HFFc6 (cell line): ENCODE data around the gene CHRNG. TPM values are rescaled to one million over a fixed set of nuclear protein-coding genes. Genes with fewer than 3 reads are reported as not detected.

Experiments
- DNase-seq: peaks from one replicate; pipeline ENCODE4 v3.0.0-alpha.2; 2018
- H3K27ac Mint-ChIP-seq: 2 replicates; pipeline ENCODE4 v1.8.0; 2020; ENCODE audit warnings: mild to moderate bottlenecking, mixed read lengths
- H3K27me3 Mint-ChIP-seq: 2 replicates; pipeline ENCODE4 v1.8.0; 2021; ENCODE audit warnings: mild to moderate bottlenecking, moderate library complexity, mixed read lengths; ENCODE audit not compliant: insufficient read depth
- H3K36me3 Mint-ChIP-seq: 2 replicates; pipeline ENCODE4 v1.8.0; 2021; ENCODE audit warnings: low read depth, mixed read lengths
- H3K4me1 Mint-ChIP-seq: 2 replicates; pipeline ENCODE4 v1.8.0; 2020; ENCODE audit warnings: low read depth, mixed read lengths
- H3K4me3 Mint-ChIP-seq: 2 replicates; pipeline ENCODE4 v1.8.0; 2020; ENCODE audit warnings: mild to moderate bottlenecking, moderate library complexity, mixed read lengths
- H3K9me3 Mint-ChIP-seq: 2 replicates; pipeline ENCODE4 v1.8.0; 2020; ENCODE audit warnings: mild to moderate bottlenecking, mixed read lengths
- total RNA-seq, 6 experiments: library from RNA; stranded (reverse); fragmentation: NEBNext Ultra II Directional; extraction: Animal tissue kit (Norgen Biotek cat#: 25700); gene quantifications; 2 replicates in 1 of 6; 3 replicates in 5 of 6; pipeline ENCODE4 v1.2.3, GENCODE V29; 2021
- TF ChIP-seq, protein P1 (sequence below): fragments of 200-600 bp; sonication (generic); IDR thresholded peaks from 2 replicates; pipeline ENCODE4 v1.5.0; 2021; ENCODE audit warnings: antibody characterized with exemption, mild to moderate bottlenecking

CHRNG gene
- total RNA-seq, 6 experiments from 2014 or later = not detected

DNA sequence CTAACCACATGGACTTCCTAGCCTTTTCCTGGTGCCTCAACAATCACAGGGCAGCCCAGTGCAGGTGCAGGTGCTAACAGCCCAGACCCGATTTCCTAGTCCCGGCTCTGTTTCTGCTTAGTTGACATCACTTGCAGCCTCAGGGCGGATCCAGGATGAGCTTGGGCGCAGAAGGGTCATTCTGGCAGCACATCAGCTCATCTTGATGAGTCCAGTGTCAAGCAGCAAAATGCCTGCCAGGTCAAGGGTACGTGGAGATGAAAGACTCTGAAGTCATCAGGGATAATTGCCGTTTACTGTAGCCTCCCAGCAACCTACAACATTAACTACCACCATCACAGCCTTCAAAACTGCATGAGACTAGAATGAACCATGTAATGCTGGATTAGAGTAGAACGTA is 54.5 kb downstream of the CHRNG start:
- no peak for DNase-seq
- Mint-ChIP-seq H3K36me3 (no peaks in the 10 kb centered on the region), H3K9me3 (no peaks in the 10 kb centered on the region), H3K27ac (peak overlapping the region; percentile 97; the same call in 1 of the 2 replicates), H3K4me3 (no peak overlapping the region), H3K27me3 (peaks cover 9% of the 10 kb centered on the region), H3K4me1 (peaks cover 17% of the 10 kb centered on the region)
- TF ChIP-seq, protein P1, sequence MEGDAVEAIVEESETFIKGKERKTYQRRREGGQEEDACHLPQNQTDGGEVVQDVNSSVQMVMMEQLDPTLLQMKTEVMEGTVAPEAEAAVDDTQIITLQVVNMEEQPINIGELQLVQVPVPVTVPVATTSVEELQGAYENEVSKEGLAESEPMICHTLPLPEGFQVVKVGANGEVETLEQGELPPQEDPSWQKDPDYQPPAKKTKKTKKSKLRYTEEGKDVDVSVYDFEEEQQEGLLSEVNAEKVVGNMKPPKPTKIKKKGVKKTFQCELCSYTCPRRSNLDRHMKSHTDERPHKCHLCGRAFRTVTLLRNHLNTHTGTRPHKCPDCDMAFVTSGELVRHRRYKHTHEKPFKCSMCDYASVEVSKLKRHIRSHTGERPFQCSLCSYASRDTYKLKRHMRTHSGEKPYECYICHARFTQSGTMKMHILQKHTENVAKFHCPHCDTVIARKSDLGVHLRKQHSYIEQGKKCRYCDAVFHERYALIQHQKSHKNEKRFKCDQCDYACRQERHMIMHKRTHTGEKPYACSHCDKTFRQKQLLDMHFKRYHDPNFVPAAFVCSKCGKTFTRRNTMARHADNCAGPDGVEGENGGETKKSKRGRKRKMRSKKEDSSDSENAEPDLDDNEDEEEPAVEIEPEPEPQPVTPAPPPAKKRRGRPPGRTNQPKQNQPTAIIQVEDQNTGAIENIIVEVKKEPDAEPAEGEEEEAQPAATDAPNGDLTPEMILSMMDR = no peak

Other genes starting within 250 kb of the CHRNG start
- gene ALPP, start 160.9 kb upstream of the CHRNG start, total RNA-seq = not detected
- gene ALPG, start 132.8 kb upstream of the CHRNG start, total RNA-seq = not detected
- gene ALPI, start 83.5 kb upstream of the CHRNG start, total RNA-seq = not detected
- not detected for gene ECEL1, start 51.9 kb upstream of the CHRNG start, total RNA-seq
- gene PRSS56, start 19.3 kb upstream of the CHRNG start, total RNA-seq = not detected
- gene CHRND, start 13.5 kb upstream of the CHRNG start, total RNA-seq = not detected
- gene TIGD1, start 10.9 kb downstream of the CHRNG start, total RNA-seq = 1 to 10 TPM; 2.9 to 3.7 (median 3.1) TPM
- 10 to 100 TPM; 79.7 to 89.7 (median 83.8) TPM for gene EIF4E2, start 11.0 kb downstream of the CHRNG start, total RNA-seq
- 1 to 10 TPM; 2.0 to 3.4 (median 2.9) TPM for gene EFHD1, start 93.9 kb downstream of the CHRNG start, total RNA-seq
- gene GIGYF2, start 157.6 kb downstream of the CHRNG start, total RNA-seq = 10 to 100 TPM; 36.9 to 44.6 (median 42.3) TPM
- not detected for gene KCNJ13, start 236.9 kb downstream of the CHRNG start, total RNA-seq